PC-3 (cell line): Measurements from ENCODE around the gene GPX3. TPM values are rescaled to one million over a fixed set of nuclear protein-coding genes. Genes with fewer than 3 reads are reported as not detected.

Source experiments
- ATAC-seq: fragments of 200-7000 bp; cut with Tn5 transposase; 2 replicates; pipeline ENCODE4 v1.9.1; 2020; ENCODE audit warnings: mild to moderate bottlenecking, moderate library complexity
- BruUV-seq: library from RNA; stranded (reverse); fragments of 400-500 nt; replicated peaks from 2 replicates; lab custom pipeline; 2021; lab: Mats Ljungman, UMichigan
- CTCF ChIA-PET: fragments of 300-600 bp; sonication (Branson Sonifier 250); formaldehyde crosslinking; loops from one replicate; lab custom pipeline; 2022; ENCODE audit warnings: antibody characterized with exemption; lab: Charles Lee
- POLR2A ChIA-PET: fragments of 300-600 bp; sonication (Branson Sonifier 250); formaldehyde crosslinking; loops from one replicate; lab custom pipeline; 2022; ENCODE audit warnings: antibody characterized with exemption; ENCODE audit not compliant: unreplicated experiment; lab: Charles Lee
- DNase-seq: peaks from one replicate; pipeline ENCODE4 v3.0.0-alpha.2; 2015
- H2AFZ ChIP-seq: fragments of 300-600 bp; sonication (generic); 2 replicates; pipeline ENCODE4 v1.6.0; 2016; ENCODE audit warnings: antibody characterized with exemption, low read length
- H3F3A ChIP-seq: fragments of 300-600 bp; sonication (generic); one replicate; pipeline ENCODE4 v1.6.0; 2017; ENCODE audit warnings: antibody characterized with exemption, low read length, control low read depth, mild to moderate bottlenecking; ENCODE audit not compliant: unreplicated experiment
- H3K27ac ChIP-seq: fragments of 300-600 bp; sonication (generic); 2 replicates; pipeline ENCODE4 v1.5.1; 2016; ENCODE audit warnings: mild to moderate bottlenecking, low read length
- H3K27me3 ChIP-seq: fragments of 300-600 bp; sonication (generic); 2 replicates; pipeline ENCODE4 v1.6.1; 2016; ENCODE audit warnings: low read length, mixed read lengths
- H3K36me3 ChIP-seq: fragments of 300-600 bp; sonication (generic); 2 replicates; pipeline ENCODE4 v1.6.1; 2016; ENCODE audit warnings: low read depth, mixed run types, low read length, mixed read lengths
- H3K4me1 ChIP-seq: fragments of 300-600 bp; sonication (generic); 2 replicates; pipeline ENCODE4 v1.5.1; 2016; ENCODE audit warnings: low read length; ENCODE audit not compliant: insufficient read depth
- H3K4me2 ChIP-seq: fragments of 300-600 bp; sonication (generic); 2 replicates; pipeline ENCODE4 v1.6.0; 2016; ENCODE audit warnings: low read length
- H3K4me3 ChIP-seq: fragments of 300-600 bp; sonication (generic); 2 replicates; pipeline ENCODE4 v1.5.1; 2016; ENCODE audit warnings: mild to moderate bottlenecking, low read length, mixed read lengths
- H3K79me2 ChIP-seq: fragments of 300-600 bp; sonication (generic); 2 replicates; pipeline ENCODE4 v1.6.1; 2017; ENCODE audit warnings: low read length, mixed read lengths
- H3K9ac ChIP-seq: fragments of 300-600 bp; sonication (generic); 2 replicates; pipeline ENCODE4 v1.6.0; 2016; ENCODE audit warnings: mild to moderate bottlenecking, low read length
- H3K9me2 ChIP-seq: fragments of 300-600 bp; sonication (generic); replicated peaks from 2 replicates; pipeline ENCODE4 v1.6.1; 2016; ENCODE audit warnings: mixed run types, low read length, mixed read lengths
- H3K9me3 ChIP-seq: fragments of 300-600 bp; sonication (generic); 2 replicates; pipeline ENCODE4 v1.6.1; 2016; ENCODE audit warnings: low read length, mixed read lengths
- H4K20me1 ChIP-seq: fragments of 300-600 bp; sonication (generic); 2 replicates; pipeline ENCODE4 v1.6.1; 2016; ENCODE audit warnings: low read length, mixed read lengths
- EZH2 ChIP-seq: fragments of 300-600 bp; sonication (generic); IDR thresholded peaks from one replicate; pipeline ENCODE4 v1.6.1; 2017; ENCODE audit warnings: antibody characterized with exemption, mild to moderate bottlenecking, low read length; ENCODE audit not compliant: unreplicated experiment
- EZH2phosphoT487 ChIP-seq: fragments of 300-600 bp; sonication (generic); IDR thresholded peaks from 2 replicates; pipeline ENCODE4 v1.6.1; 2018; ENCODE audit warnings: mild to moderate bottlenecking, antibody characterized with exemption, low read length, borderline replicate concordance
- intact Hi-C: fragments of 100-400 bp; cut with micrococcal nuclease; formaldehyde crosslinking; loops from 2 replicates; pipeline ENCODE4 v1.9.0; 2023
- total RNA-seq: library from RNA; depleted of rRNA; stranded (reverse); fragments of >200 nt; gene quantifications from 2 replicates; pipeline ENCODE4 v1.2.3, GENCODE V29; 2014
- TF ChIP-seq, protein P1 (sequence below): fragments of 300-600 bp; sonication (generic); conservative IDR thresholded peaks from 2 replicates; pipeline ENCODE4 v1.5.1; 2017; ENCODE audit warnings: antibody characterized with exemption, low read depth, mild to moderate bottlenecking, low read length

The GPX3 gene
- total RNA-seq, 1 experiment from 2014 or later = not detected

DNA sequence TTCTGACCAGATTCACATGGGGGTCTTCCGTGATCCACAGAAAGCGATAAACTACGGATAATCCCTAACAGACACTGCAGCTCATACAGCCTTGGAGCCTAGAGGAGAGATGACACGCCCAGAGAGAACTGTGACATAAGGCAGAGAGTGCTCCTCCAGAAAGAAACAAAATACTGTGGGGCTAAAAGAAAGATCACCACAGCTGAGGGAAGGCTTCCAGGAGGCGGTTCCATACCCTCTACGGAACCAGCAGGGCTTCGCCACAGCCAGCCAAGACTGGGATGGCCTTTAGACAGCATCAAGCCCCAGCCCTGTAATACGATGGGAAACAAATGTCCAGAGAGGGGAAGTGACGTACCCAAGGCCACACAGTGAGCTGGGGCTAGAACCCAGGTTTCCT, 19.3 kb downstream of the GPX3 start:
- Histone ChIP-seq H4K20me1 (no peaks in the 10 kb centered on the region), H3F3A (no peaks in the 10 kb centered on the region), H3K27ac (peak overlapping the region; percentile 78), H3K79me2 (no peaks in the 10 kb centered on the region), H3K4me3 (no peak overlapping the region), H3K4me1 (peaks cover 47% of the 10 kb centered on the region), H3K27me3 (no peaks in the 10 kb centered on the region), H3K9ac (peak overlapping the region; percentile 1; the same call in 1 of the 2 replicates), H3K9me2 (no peaks in the 10 kb centered on the region), H3K4me2 (peak overlapping the region; percentile 46; the same call in 1 of the 2 replicates), H2AFZ (no peak overlapping the region), H3K36me3 (peaks cover 55% of the 10 kb centered on the region), H3K9me3 (no peaks in the 10 kb centered on the region)
- TF ChIP-seq EZH2phosphoT487 (no peak), EZH2 (no peak)
- TF ChIP-seq, protein P1, sequence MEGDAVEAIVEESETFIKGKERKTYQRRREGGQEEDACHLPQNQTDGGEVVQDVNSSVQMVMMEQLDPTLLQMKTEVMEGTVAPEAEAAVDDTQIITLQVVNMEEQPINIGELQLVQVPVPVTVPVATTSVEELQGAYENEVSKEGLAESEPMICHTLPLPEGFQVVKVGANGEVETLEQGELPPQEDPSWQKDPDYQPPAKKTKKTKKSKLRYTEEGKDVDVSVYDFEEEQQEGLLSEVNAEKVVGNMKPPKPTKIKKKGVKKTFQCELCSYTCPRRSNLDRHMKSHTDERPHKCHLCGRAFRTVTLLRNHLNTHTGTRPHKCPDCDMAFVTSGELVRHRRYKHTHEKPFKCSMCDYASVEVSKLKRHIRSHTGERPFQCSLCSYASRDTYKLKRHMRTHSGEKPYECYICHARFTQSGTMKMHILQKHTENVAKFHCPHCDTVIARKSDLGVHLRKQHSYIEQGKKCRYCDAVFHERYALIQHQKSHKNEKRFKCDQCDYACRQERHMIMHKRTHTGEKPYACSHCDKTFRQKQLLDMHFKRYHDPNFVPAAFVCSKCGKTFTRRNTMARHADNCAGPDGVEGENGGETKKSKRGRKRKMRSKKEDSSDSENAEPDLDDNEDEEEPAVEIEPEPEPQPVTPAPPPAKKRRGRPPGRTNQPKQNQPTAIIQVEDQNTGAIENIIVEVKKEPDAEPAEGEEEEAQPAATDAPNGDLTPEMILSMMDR = no peak
- DNase-seq = no peak
- BruUV-seq = no TSS peak
- ChIA-PET POLR2A (no interaction called here), CTCF (no interaction called here)
- intact Hi-C loops = no loop called here
- ATAC-seq = no peak

DNA sequence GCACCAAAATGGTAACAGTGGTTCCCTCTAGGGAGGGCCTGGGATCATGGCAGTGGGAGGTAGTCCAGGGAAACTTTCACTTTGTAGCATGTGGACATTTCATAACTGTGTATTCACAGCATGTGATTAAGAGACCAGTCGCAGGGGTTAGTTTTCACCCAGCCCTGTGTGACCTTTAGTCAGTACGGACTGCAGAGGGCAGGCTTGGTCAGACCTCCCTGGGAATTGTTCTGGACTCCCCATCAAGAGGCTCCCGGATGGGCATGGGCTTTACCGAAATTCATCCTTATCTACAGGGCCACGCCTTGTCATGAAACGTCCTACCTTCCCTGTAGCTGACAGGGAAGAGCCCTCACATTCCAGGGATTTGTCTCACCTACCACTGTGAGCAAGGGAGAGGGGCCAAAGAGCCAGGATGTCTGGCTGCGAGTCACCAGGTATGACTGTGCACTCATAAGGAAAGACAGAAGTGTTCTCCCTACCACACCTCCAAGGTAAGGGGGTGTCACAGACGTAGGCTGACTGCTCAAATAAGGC, 19.9 kb downstream of the GPX3 start:
- no peaks in the 10 kb centered on the region for H3F3A ChIP-seq
- peaks cover 53% of the 10 kb centered on the region for H3K36me3 ChIP-seq
- no peak for TF ChIP-seq EZH2phosphoT487
- TF ChIP-seq, protein P1 = peak; percentile 21; the same call in 1 of the 2 replicates
- DNase-seq (peak; percentile 90), ATAC-seq (peak; percentile 83)
- H3K4me3 ChIP-seq = no peak overlapping the region
- H3K27ac ChIP-seq = peak overlapping the region; percentile 78
- no peaks in the 10 kb centered on the region for H3K79me2 ChIP-seq
- no peaks in the 10 kb centered on the region for H4K20me1 ChIP-seq
- peaks cover 42% of the 10 kb centered on the region for H3K4me1 ChIP-seq
- H3K9ac ChIP-seq = no peak overlapping the region; the same call in 1 of the 2 replicates
- ChIA-PET CTCF (interaction anchor here (0.6 to 1.2 kb wide), 2 partner anchors 16 to 38 kb away, joined by 3 to 4 read pairs; no protein-coding TSS in a partner anchor), POLR2A (no interaction called here)
- no peak overlapping the region for H2AFZ ChIP-seq
- no peaks in the 10 kb centered on the region for H3K9me3 ChIP-seq
- no TSS peak for BruUV-seq
- H3K9me2 ChIP-seq = no peaks in the 10 kb centered on the region
- peak overlapping the region; percentile 46; the same call in 1 of the 2 replicates for H3K4me2 ChIP-seq
- no peaks in the 10 kb centered on the region for H3K27me3 ChIP-seq
- intact Hi-C loops = no loop called here

DNA sequence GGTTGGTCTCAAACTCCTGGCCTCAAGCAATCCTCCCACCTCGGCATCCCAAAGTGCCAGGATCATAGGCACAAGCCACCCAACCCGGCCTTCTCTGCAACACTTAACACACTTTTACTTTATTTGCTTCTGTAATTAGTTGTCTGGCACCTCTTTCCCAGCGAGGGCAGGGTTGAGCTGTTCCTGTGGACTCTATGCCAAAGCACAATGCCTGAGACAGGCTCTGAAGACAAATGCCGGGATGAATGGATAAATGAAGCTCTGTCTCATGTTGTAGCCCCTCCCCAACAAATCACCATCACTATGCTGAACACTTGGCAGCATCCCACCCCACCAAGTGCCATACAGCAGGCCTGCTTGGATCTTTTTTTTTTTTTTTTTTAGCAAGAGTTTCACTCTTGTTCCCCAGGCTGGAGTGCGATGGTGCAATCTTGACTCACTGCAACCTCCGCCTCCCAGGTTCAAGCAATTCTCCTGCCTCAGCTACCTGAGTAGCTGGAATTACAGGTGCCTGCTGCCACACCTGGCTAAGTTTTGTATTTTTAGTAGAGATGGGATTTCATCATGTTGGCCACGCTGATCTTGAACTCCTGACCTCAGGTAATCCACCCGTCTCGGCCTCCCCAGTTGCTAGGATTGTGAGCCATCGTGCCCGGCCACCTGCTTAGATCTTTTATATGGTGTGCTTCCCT, 21.3 kb downstream of the GPX3 start:
- no peak for DNase-seq
- Histone ChIP-seq H3K4me2 (no peak overlapping the region), H3K79me2 (no peaks in the 10 kb centered on the region), H3F3A (no peaks in the 10 kb centered on the region), H3K9me2 (no peaks in the 10 kb centered on the region), H3K4me1 (peaks cover 39% of the 10 kb centered on the region), H3K4me3 (no peak overlapping the region), H3K9me3 (no peaks in the 10 kb centered on the region), H3K36me3 (peaks cover 46% of the 10 kb centered on the region), H3K9ac (no peak overlapping the region), H4K20me1 (no peaks in the 10 kb centered on the region), H3K27ac (no peak overlapping the region), H2AFZ (no peak overlapping the region), H3K27me3 (no peaks in the 10 kb centered on the region)
- POLR2A ChIA-PET = no interaction called here
- no peak for TF ChIP-seq EZH2phosphoT487
- TF ChIP-seq EZH2 = no peak
- TF ChIP-seq, protein P1 = no peak
- CTCF ChIA-PET = interaction anchor here (1.2 kb wide), 1 partner anchor 18 kb away, joined by 3 read pairs; no protein-coding TSS in a partner anchor
- ATAC-seq = no peak
- no TSS peak for BruUV-seq
- intact Hi-C loops = no loop called here
